RWPE2 (cell line): ENCODE results near the gene SDHAF1.

Experiments used
- ATAC-seq: fragments of 200-7000 bp; cut with Tn5 transposase; 3 replicates; pipeline ENCODE4 v1.9.1; 2021; ENCODE audit warnings: low read depth
- DNase-seq: peaks from one replicate; pipeline ENCODE4 v3.0.0-alpha.2; 2020; ENCODE audit warnings: low spot score
- H3K27ac ChIP-seq: fragments of 450-650 bp; 2 replicates; pipeline ENCODE4 v1.5.1; 2017; ENCODE audit warnings: mild to moderate bottlenecking; ENCODE audit not compliant: poor library complexity, severe bottlenecking
- H3K27me3 ChIP-seq: fragments of 250-450 bp; sonication (Bioruptor Pico); 2 replicates; pipeline ENCODE4 v1.5.1; 2021; ENCODE audit warnings: mild to moderate bottlenecking, moderate library complexity; ENCODE audit not compliant: insufficient read depth, poor library complexity, severe bottlenecking
- H3K36me3 ChIP-seq: fragments of 250-450 bp; sonication (Bioruptor Pico); 2 replicates; pipeline ENCODE4 v1.5.1; 2020; ENCODE audit warnings: low read depth, mild to moderate bottlenecking, moderate library complexity
- H3K4me1 ChIP-seq: fragments of 250-450 bp; sonication (Bioruptor Pico); 2 replicates; pipeline ENCODE4 v1.5.1; 2021; ENCODE audit warnings: mild to moderate bottlenecking, moderate library complexity; ENCODE audit not compliant: insufficient read depth, poor library complexity, severe bottlenecking
- H3K4me3 ChIP-seq: fragments of 250-450 bp; sonication (Bioruptor Pico); 2 replicates; pipeline ENCODE4 v1.5.1; 2021; ENCODE audit warnings: mild to moderate bottlenecking, moderate library complexity; ENCODE audit not compliant: severe bottlenecking
- H3K9me3 ChIP-seq: fragments of 250-450 bp; sonication (Bioruptor Pico); 2 replicates; pipeline ENCODE4 v1.5.1; 2021; ENCODE audit warnings: mild to moderate bottlenecking, moderate library complexity; ENCODE audit not compliant: severe bottlenecking
- TF ChIP-seq, protein P1 (sequence below): fragments of 450-650 bp; IDR thresholded peaks from one replicate; pipeline ENCODE4 v1.5.1; 2017; ENCODE audit warnings: mild to moderate bottlenecking, moderate library complexity; ENCODE audit not compliant: poor library complexity, severe bottlenecking

The SDHAF1 gene

GRCh38 chr19:36009633-36010379 lies 14.8 kb downstream of the SDHAF1 start:
- no peak for DNase-seq
- peak overlapping the region; percentile 57 for H3K4me3 ChIP-seq
- H3K27ac ChIP-seq: peak overlapping the region; percentile 26
- ATAC-seq: no peak
- TF ChIP-seq, protein P1, sequence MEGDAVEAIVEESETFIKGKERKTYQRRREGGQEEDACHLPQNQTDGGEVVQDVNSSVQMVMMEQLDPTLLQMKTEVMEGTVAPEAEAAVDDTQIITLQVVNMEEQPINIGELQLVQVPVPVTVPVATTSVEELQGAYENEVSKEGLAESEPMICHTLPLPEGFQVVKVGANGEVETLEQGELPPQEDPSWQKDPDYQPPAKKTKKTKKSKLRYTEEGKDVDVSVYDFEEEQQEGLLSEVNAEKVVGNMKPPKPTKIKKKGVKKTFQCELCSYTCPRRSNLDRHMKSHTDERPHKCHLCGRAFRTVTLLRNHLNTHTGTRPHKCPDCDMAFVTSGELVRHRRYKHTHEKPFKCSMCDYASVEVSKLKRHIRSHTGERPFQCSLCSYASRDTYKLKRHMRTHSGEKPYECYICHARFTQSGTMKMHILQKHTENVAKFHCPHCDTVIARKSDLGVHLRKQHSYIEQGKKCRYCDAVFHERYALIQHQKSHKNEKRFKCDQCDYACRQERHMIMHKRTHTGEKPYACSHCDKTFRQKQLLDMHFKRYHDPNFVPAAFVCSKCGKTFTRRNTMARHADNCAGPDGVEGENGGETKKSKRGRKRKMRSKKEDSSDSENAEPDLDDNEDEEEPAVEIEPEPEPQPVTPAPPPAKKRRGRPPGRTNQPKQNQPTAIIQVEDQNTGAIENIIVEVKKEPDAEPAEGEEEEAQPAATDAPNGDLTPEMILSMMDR: no peak
- H3K36me3 ChIP-seq: no peaks in the 10 kb centered on the region
- no peaks in the 10 kb centered on the region for H3K4me1 ChIP-seq
- H3K27me3 ChIP-seq: no peaks in the 10 kb centered on the region
- H3K9me3 ChIP-seq: no peaks in the 10 kb centered on the region

DNA sequence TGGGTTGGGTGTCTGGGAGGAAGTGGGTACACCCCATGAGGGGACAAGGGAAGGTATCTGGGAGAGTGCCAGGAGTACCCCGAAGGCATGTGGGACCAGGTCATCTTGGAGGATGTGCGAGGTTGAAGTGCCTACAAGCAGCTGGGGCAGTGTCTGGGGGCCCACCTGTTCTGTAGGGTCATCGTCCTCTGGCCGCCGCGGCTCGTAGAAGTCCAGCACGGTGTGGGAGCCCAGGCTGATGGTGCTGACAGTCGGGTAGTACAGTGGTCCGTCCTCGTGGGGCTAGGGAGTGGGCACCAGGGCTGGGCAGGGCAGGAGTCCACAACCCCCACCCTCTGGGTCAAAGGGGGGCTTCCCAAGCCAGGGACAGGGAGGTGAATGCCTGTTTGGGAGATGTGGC lies 15.4 kb downstream of the SDHAF1 start:
- DNase-seq (no peak), ATAC-seq (no peak)
- TF ChIP-seq, protein P1: no peak
- H3K4me3 ChIP-seq: no peak overlapping the region
- no peaks in the 10 kb centered on the region for H3K27me3 ChIP-seq
- no peaks in the 10 kb centered on the region for H3K9me3 ChIP-seq
- H3K27ac ChIP-seq: no peak overlapping the region
- no peaks in the 10 kb centered on the region for H3K36me3 ChIP-seq
- H3K4me1 ChIP-seq: no peaks in the 10 kb centered on the region

DNA sequence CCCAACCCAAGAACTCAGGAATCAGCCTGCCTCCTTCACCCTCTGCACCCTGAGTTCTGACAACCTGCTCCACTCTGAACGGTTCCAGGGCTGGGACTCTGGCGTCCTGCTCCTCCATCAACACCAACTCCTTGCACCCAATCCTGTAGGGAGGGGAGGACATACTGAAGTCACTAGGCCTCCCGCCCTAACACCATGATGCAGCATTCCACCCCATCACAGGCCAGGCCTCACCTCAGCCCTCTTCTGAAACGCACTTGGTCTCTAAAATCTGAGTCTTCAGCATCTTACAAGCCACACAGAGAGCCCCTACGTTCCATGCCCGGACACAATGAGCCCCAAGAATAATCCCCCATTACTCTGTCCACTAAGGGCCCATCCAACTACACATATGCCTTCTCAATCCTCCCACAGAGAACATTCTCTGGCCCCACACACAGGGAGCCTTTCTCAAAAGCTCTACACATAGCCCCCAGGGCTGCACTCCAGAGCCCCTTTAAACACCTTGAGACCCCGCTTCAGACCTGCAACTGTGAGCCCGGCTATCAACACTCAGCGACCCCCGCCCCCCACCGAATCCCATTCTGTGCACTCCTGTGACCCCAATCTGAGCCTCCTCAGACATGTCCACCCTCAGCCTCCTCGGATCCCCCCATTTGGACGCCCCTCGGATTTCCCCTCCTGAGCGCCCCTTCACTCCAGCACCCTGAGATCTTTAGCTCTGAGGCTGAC lies 18.5 kb downstream of the SDHAF1 start:
- TF ChIP-seq, protein P1: no peak
- ATAC-seq (no peak), DNase-seq (no peak)
- no peaks in the 10 kb centered on the region for H3K27me3 ChIP-seq
- H3K4me3 ChIP-seq: peak overlapping the region; percentile 51
- H3K36me3 ChIP-seq: no peaks in the 10 kb centered on the region
- H3K9me3 ChIP-seq: no peaks in the 10 kb centered on the region
- H3K27ac ChIP-seq: peak overlapping the region; percentile 16
- no peaks in the 10 kb centered on the region for H3K4me1 ChIP-seq

GRCh38 chr19:36014012-36014924 lies 19.3 kb downstream of the SDHAF1 start, which contains the start of gene ALKBH6:
Gene ALKBH6, minus strand, starts transcription at chr19:36014213. Its CDS starts 816 bp downstream, at chr19:36013397.
- H3K27ac ChIP-seq: peak within 1 kb of the TSS; percentile 22

More at GRCh38 chr19:36014012-36014924, 19.3 kb downstream of the SDHAF1 start, which contains the start of gene ALKBH6:
- DNase-seq (peak; percentile 100), ATAC-seq (peak; percentile 98)
- no peaks in the 10 kb centered on the region for H3K27me3 ChIP-seq
- H3K9me3 ChIP-seq: no peaks in the 10 kb centered on the region
- no peaks in the 10 kb centered on the region for H3K4me1 ChIP-seq
- 0 out of 2 replicates have a peak, but pooled peaks cover 2% of the 10 kb centered on the region for H3K36me3 ChIP-seq
- TF ChIP-seq, protein P1: no peak
- H3K4me3 ChIP-seq: peak within 1 kb of the TSS; percentile 51
